ENCODE measurements around the gene SLC17A9.

The SLC17A9 gene

DNA sequence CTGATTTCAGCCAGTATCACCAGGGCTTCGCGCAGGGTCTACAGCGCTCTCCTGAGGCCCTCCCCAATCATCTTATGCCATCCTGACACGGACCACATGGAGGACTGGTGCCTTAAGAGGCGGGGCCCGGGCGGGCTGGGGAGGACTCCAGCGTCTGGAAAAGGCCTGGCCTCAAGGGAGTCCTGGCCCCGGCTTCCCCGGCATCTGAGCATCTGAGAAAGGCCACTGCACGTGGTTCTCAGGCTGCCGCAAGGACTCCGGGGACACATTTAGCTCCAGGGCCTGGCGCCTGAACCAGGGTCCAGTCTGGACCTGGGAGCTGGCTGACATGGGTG lies 32.9 kb downstream of the SLC17A9 start:
- no peak for DNase-seq

GRCh38 chr20:62986257-62986800 lies 33.8 kb downstream of the SLC17A9 start:
- DNase-seq: no peak

DNA sequence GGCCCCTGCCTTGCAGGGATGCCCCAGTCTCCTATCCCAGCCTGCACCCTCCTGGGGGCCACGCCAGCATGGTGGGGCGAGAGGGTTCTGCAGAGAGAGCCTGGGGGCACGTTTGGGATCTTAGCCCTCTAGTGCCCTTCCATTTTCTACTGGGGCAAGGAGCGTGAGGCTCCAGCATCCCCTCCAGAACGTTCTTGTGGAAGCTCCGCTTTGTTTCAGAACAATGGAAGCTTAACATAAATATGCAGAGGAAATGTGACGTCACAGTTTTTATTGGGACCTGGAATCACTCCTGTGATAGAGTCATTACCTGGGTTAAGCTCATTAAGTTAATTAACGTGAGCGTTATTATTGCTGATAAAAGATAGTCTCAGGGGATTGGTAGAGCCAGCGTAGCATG lies 34.6 kb downstream of the SLC17A9 start:
- DNase-seq: no peak

- no peak for DNase-seq
Observed at GRCh38 chr20:62989201-62989601, 36.7 kb downstream of the SLC17A9 start.

DNA sequence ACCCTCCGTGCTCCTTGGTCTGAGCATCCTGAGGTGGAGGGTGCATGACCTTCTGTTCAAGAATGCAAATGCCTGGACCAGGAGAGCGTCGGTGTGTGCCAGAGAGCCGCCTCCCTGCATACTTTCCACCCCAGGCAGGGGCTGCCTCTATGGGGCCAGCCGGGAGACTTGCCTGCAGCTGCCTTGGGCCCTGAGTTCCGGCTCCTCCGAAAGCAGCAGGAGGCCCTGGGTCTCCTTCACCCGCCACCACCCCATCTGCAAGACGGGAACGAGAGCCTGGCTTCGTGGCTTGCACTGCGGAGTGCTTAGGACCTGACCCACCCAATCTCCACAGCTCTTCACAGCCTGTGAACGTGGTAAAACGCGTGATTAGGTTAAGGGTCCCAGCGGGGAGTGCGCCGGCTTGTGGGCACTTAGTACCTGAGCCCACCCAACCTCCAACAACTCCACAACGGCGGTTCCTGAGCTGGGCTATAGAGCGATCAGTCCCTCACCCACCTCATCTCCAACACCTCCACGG lies 37.9 kb downstream of the SLC17A9 start:
- DNase-seq: no peak

DNA sequence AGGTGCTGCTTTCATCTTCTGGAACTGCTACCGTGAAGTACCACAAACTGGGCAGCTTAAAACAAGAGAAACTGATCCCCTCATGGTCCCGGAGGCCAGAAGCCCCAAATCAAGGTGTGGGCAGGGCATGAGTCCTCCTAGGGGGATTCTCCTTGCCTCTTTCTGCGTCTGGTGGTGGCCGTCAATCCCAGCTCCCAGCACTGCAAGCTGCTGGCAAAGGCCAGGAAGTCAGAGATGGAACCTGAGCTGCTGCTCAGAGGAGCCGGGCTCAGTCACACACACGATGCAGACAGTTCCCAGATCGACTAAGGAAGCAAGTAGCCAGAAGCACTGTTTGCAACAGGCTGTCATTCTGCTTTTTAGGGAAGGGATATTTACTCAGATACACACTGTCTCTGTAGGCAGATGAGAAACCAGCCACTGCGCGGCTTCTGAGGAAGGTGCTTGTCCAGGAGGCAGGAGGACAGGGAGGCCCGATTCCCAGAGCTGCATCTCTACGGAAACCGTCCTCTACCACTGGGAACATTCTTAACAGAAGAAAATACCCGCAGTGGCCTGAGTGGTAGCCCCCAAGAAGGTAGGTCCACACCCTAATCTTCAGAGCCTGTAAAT lies 38.8 kb downstream of the SLC17A9 start:
- no peak for DNase-seq

- no peak for DNase-seq
Observed at GRCh38 chr20:62991863-62992262, 39.4 kb downstream of the SLC17A9 start.

- no peak for DNase-seq
Observed at GRCh38 chr20:62993856-62994494, 41.5 kb downstream of the SLC17A9 start.

GRCh38 chr20:62994869-62995281 lies 42.4 kb downstream of the SLC17A9 start:
- no peak for DNase-seq

DNA sequence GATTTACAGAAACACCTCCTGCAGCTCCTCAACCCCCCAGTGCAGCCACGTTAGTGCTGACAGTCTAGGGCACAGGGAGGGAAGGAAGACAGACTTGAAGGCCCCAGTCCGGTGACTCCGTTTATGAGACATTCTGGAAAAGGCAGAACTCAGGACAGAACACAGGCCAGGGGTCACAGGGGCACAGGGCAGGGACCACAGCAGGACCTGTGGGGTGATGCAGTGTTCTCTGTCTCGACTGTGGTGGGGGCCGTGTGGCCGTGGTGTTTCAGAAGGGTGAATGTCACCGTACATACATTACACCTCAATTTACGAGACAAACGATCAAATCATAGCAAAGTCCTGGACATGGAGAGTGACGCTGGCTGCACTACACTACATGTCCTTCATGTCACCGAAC lies 43.0 kb downstream of the SLC17A9 start:
- DNase-seq: no peak

DNA sequence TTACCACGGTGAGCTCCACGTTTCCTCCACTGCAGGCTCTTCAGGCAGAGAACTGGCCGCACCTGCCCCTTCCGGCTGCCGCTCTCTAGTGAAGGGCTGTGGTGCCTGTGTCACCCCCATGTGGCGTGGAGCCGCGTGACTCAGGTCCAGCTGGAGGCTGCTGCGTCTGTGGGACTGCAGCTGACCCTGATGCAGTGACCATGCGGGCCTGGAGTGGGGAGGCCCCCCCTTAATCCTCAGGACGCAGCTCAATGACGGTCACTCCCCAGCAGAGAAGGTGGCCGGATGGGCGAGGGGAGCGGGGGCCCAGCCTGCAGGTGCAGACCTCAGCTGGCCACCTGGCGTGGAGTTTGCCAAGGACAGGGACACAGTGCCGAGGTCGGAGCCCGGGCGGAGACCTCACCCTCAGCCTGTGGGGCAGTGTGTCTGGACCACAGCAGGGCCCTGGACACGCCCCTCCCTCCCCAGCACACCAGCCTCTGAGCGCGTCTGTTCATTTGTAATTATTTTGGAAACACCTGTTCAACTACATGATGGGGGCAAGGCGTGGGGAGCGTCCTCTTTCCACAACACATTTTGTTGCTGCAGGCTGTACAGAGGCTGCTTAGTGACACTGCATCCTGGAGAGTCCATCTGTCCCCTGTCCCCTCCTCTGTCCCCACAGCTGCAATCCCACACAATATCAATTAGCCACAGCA lies 43.5 kb downstream of the SLC17A9 start:
- no peak for DNase-seq

GRCh38 chr20:62996596-62996982 lies 44.1 kb downstream of the SLC17A9 start:
- no peak for DNase-seq

- no peak for DNase-seq
Observed at GRCh38 chr20:62997417-62998035, 45.0 kb downstream of the SLC17A9 start.

- no peak for DNase-seq
Observed at GRCh38 chr20:62998449-62998848, 45.9 kb downstream of the SLC17A9 start.

DNA sequence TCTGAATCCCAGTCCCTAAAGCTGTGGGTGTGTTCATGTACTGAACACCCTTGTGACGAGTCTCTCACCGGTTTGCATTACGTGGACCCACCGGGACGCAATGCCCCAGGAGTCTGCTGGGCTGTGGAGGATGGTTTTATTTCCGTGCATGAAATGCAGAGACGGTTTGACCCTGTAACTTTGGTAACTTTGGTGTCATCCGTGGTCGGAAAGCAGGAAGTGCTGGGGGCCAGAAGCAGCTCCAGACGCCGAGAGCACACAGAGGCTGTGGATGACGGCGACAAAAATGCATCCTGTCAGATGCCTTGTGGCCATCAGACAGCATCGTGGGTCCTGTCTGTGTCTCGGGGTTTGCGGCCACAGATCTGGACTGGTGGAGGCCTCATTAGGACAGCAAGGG lies 47.1 kb downstream of the SLC17A9 start:
- DNase-seq: no peak

DNA sequence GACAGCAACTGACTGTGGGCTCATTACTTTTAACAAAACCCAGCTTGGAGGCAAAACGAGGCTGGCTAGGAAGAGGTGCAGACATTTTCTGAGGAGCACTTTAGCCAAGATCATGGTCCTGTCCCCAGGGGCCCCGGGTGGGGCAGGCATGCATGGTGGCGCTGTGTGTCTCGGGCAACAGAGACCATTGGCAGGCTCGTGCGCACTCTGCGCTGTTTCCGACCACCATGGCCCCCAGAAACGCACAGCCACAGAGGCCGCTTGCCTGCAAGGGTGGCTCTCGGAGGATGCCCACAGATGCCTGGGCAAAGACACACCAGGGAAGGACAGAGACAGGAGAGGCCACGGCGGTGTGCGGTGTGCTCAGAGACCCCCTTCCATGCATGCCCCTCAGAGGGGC lies 47.5 kb downstream of the SLC17A9 start:
- no peak for DNase-seq

GRCh38 chr20:63000958-63001357 lies 48.4 kb downstream of the SLC17A9 start:
- no peak for DNase-seq

- DNase-seq: no peak
Observed at GRCh38 chr20:63002511-63002910, 50.0 kb downstream of the SLC17A9 start.

DNA sequence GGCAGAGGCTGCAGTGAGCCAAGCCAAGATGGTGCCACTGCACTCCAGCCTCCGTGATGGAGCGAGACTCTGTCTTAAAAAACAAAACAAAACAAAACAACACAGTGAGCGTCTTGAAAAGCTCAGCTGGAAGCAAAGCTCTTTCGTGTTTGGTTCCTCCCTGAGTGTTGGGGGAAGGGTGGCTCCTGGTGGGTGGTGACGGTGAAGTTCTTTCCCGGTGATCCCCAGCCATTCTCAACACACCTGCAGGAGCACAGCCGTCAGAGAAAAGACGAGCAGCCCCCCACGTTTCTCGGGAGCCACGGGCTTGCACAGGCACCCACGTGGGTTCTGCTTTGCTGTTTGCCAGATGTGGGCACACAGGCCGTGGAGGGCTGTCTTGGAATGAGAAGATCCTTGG lies 51.0 kb downstream of the SLC17A9 start:
- no peak for DNase-seq

- no peak for DNase-seq
Observed at GRCh38 chr20:63004607-63005364, 52.3 kb downstream of the SLC17A9 start.

DNA sequence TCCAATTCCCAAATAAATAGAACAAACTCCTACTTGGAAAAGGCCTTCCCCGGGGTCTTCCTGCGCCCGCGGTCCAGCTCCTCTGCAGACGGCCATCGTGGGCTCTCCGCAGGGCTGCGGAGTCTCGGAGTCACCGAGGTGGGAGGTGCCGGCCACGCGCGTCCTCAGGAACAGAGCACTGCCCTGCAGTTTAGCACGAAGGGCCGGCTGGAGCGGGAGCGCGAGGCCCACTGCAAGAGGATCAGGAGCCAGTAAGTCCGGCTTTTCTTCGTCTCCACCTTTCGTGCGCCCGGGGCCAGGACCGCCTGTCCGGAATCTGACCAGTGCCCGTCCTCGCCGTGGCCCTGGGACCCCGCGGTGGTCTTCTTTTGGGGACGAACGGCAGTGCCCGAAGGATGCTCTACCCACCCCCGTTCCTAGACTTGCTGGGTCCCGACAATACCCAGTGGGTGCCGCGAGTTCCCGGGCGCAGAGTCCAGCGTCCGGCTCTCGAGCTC lies 52.9 kb downstream of the SLC17A9 start:
- DNase-seq: no peak

GRCh38 chr20:63005862-63006539 lies 53.5 kb downstream of the SLC17A9 start:
- no peak for DNase-seq
